ENCODE results near the gene HOXA3. TPM values are rescaled to one million over a fixed set of nuclear protein-coding genes. Genes with fewer than 3 reads are reported as not detected.

HOXA3 gene
- total RNA-seq, 1 donor from 2014 or later: 92.8 TPM

GRCh38 chr7:27167916-27168264, 15.5 kb upstream of the HOXA3 start:
- TF ChIP-seq, protein P1, sequence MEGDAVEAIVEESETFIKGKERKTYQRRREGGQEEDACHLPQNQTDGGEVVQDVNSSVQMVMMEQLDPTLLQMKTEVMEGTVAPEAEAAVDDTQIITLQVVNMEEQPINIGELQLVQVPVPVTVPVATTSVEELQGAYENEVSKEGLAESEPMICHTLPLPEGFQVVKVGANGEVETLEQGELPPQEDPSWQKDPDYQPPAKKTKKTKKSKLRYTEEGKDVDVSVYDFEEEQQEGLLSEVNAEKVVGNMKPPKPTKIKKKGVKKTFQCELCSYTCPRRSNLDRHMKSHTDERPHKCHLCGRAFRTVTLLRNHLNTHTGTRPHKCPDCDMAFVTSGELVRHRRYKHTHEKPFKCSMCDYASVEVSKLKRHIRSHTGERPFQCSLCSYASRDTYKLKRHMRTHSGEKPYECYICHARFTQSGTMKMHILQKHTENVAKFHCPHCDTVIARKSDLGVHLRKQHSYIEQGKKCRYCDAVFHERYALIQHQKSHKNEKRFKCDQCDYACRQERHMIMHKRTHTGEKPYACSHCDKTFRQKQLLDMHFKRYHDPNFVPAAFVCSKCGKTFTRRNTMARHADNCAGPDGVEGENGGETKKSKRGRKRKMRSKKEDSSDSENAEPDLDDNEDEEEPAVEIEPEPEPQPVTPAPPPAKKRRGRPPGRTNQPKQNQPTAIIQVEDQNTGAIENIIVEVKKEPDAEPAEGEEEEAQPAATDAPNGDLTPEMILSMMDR (conservative IDR thresholded peaks at IDR 0.05): no peak
- Mint-ChIP-seq H3K4me1 (ENCODE audit: unreplicated experiment) (peaks cover 25% of the 10 kb centered on the region), H3K27ac (peak overlapping the region; percentile 32), H3K36me3 (no peaks in the 10 kb centered on the region), H3K27me3 (peaks cover 89% of the 10 kb centered on the region), H3K9me3 (no peaks in the 10 kb centered on the region), H3K4me3 (peak overlapping the region; percentile 69)
- no peak for DNase-seq (ENCODE audit: extremely low spot score, unreplicated experiment)

- Mint-ChIP-seq H3K27ac (no peak overlapping the region), H3K4me3 (peak overlapping the region; percentile 74), H3K36me3 (no peaks in the 10 kb centered on the region), H3K27me3 (peaks cover 91% of the 10 kb centered on the region), H3K9me3 (no peaks in the 10 kb centered on the region), H3K4me1 (ENCODE audit: unreplicated experiment) (peaks cover 19% of the 10 kb centered on the region)
- TF ChIP-seq, protein P1 (conservative IDR thresholded peaks at IDR 0.05): no peak
- no peak for DNase-seq (ENCODE audit: extremely low spot score, unreplicated experiment)
Measured at GRCh38 chr7:27166531-27167505, 14.4 kb upstream of the HOXA3 start.

GRCh38 chr7:27165996-27166530, 13.7 kb upstream of the HOXA3 start:
- TF ChIP-seq, protein P1 (conservative IDR thresholded peaks at IDR 0.05): no peak
- Mint-ChIP-seq H3K9me3 (no peaks in the 10 kb centered on the region), H3K27me3 (peaks cover 88% of the 10 kb centered on the region), H3K4me3 (peak overlapping the region; percentile 76), H3K4me1 (ENCODE audit: unreplicated experiment) (peaks cover 15% of the 10 kb centered on the region), H3K27ac (no peak overlapping the region), H3K36me3 (no peaks in the 10 kb centered on the region)
- no peak for DNase-seq (ENCODE audit: extremely low spot score, unreplicated experiment)

GRCh38 chr7:27165089-27165995, 13.0 kb upstream of the HOXA3 start, which contains the start of gene HOXA9:
Gene HOXA9 (minus strand): TSS chr7:27165537. CDS start chr7:27165457, 80 bp downstream.
- no peaks in the 10 kb centered on the region for H3K36me3 Mint-ChIP-seq
- no peaks in the 10 kb centered on the region for H3K9me3 Mint-ChIP-seq
- peak within 1 kb of the TSS; percentile 79 for H3K4me3 Mint-ChIP-seq

More at GRCh38 chr7:27165089-27165995, 13.0 kb upstream of the HOXA3 start, which contains the start of gene HOXA9:
- no peak for DNase-seq (ENCODE audit: extremely low spot score, unreplicated experiment)
- Mint-ChIP-seq H3K27ac (no peak within 1 kb of the TSS), H3K27me3 (peaks cover 84% of the 10 kb centered on the region), H3K4me1 (ENCODE audit: unreplicated experiment) (peaks cover 15% of the 10 kb centered on the region)
- TF ChIP-seq, protein P1 (conservative IDR thresholded peaks at IDR 0.05): no peak

Measured in type B pancreatic cell (in vitro differentiated cells).